GM10266 (cell line): ENCODE data around the gene SPTB.

ENCODE experiments used
- DNase-seq: peaks from one replicate; pipeline ENCODE4 v3.0.0; 2012; ENCODE audit errors: extremely low spot score
- CTCF ChIP-seq: IDR thresholded peaks from 2 replicates; pipeline ENCODE4 v1.5.1; 2012; ENCODE audit warnings: mild to moderate bottlenecking, low read depth; ENCODE audit not compliant: control insufficient read depth, insufficient read depth; ENCODE audit errors: missing control alignments

Gene SPTB

GRCh38 chr14:64700290-64700689 is 179.4 kb downstream of the SPTB start:
- TF ChIP-seq CTCF = no peak
- DNase-seq = no peak

- no peak for DNase-seq
- TF ChIP-seq CTCF = no peak
These were observed 180.8 kb downstream of the SPTB start for GRCh38 chr14:64698903-64699302.

- DNase-seq = no peak
- TF ChIP-seq CTCF = no peak
These were observed 183.3 kb downstream of the SPTB start for GRCh38 chr14:64696355-64696857.
